ENCODE data around the gene NSG1. TPM values are rescaled to one million over a fixed set of nuclear protein-coding genes. Genes with fewer than 3 reads are reported as not detected.

Gene NSG1
- total and polyA plus RNA-seq, 2 of the 13 experiments (the other 11 are each of a cell fraction or from before 2014, with no cell fraction given), result not detected

- intact Hi-C loops (cut with micrococcal nuclease; ENCODE audit: unreplicated experiment) (no loop called here), in situ Hi-C loops (cut with HindIII; ENCODE audit: extremely low pct_ligation_motif_present, low pct_unique_long_range_greater_than_20kb) (no loop called here)
- Histone ChIP-seq H3K79me2 (ENCODE audit: insufficient read depth, low read length) (peaks cover 2% of the 10 kb centered on the region), H3K4me2 (ENCODE audit: low read depth, low read length) (peak overlapping the region; percentile 26), H2AFZ (ENCODE audit: low read length) (no peak overlapping the region), H3K9ac (ENCODE audit: insufficient read depth, low read depth, low read length) (no peak overlapping the region), H3K9me3 (ENCODE audit: low read length) (no peaks in the 10 kb centered on the region), H3K4me3 (replicated peaks in 1 of 3; ENCODE audit: insufficient read depth in 1 of 3, low read depth in 2 of 3, low read length in 3 of 3) (no peak overlapping the region), H3K27me3 (ENCODE audit: control insufficient read depth in 1 of 2, insufficient read depth in 2 of 2, low read length in 2 of 2) (no peaks in the 10 kb centered on the region), H4K20me1 (ENCODE audit: insufficient read depth, low read length) (no peaks in the 10 kb centered on the region), H3K36me3 (replicated peaks in 1 of 2; ENCODE audit: control insufficient read depth in 1 of 2, insufficient read depth in 2 of 2, low read length in 2 of 2) (peaks cover 6 to 35% of the 10 kb centered on the region in 2 experiments), H3K27ac (ENCODE audit: extremely low read length, insufficient read depth, low read length) (peak overlapping the region; percentile 53), H3K4me1 (ENCODE audit: insufficient read depth, low read length) (peaks cover 37% of the 10 kb centered on the region)
- FAIRE-seq (peak; percentile 62), DNase-seq (ENCODE audit: low spot score) (peak; percentile 80), ATAC-seq (peak; percentile 88)
- ChIA-PET POLR2A (interaction anchor here (1.5 kb wide), 1 partner anchor 24 kb away, joined by 8 read pairs; no protein-coding TSS in a partner anchor), CTCF (ENCODE audit: low intra/inter-chr PET ratio, low total read pairs) (no interaction called here)
- 11% methylated on average over 3 of the region's 3 CpGs for WGBS (ENCODE audit: low lambda C conversion rate)
- BruUV-seq (replicated peaks), result no TSS peak
- peak; percentile 58 for TF ChIP-seq FOSL2 (CRISPR knock-in tag; IDR thresholded peaks at IDR 0.05)
- TF ChIP-seq SMAD9 (CRISPR knock-in tag; IDR thresholded peaks at IDR 0.05), result no peak
- TF ChIP-seq SOX5 (CRISPR knock-in tag; IDR thresholded peaks at IDR 0.05; ENCODE audit: borderline replicate concordance), result peak; percentile 78; the same call in 1 of the 2 replicates
- TF ChIP-seq KAT8 (CRISPR knock-in tag; IDR thresholded peaks at IDR 0.05), result no peak
- TF ChIP-seq FOXK1 (CRISPR knock-in tag; IDR thresholded peaks at IDR 0.05; ENCODE audit: borderline replicate concordance, low read depth), result peak; percentile 65; the same call in 1 of the 2 replicates
- TF ChIP-seq GABPA (IDR thresholded peaks at IDR 0.05; ENCODE audit: low read depth, low read length), result no peak
- TF ChIP-seq GABPA (CRISPR knock-in tag; IDR thresholded peaks at IDR 0.05; ENCODE audit: low read depth), result 0 out of 2 replicates have a peak, but pooled peaks have one; percentile 24
- TF ChIP-seq ZBTB40 (IDR thresholded peaks at IDR 0.05), result peak; percentile 75
- TF ChIP-seq ZBTB40 (CRISPR knock-in tag; IDR thresholded peaks at IDR 0.05), result peak; percentile 99
- TF ChIP-seq ZKSCAN8 (CRISPR knock-in tag; IDR thresholded peaks at IDR 0.05; ENCODE audit: borderline replicate concordance), result peak; percentile 42; the same call in 1 of the 2 replicates
- peak; percentile 50; the same call in 1 of the 2 replicates for TF ChIP-seq ZGPAT (CRISPR knock-in tag; IDR thresholded peaks at IDR 0.05)
- TF ChIP-seq JUN (CRISPR knock-in tag; IDR thresholded peaks at IDR 0.05), result no peak
- TF ChIP-seq HDAC1 (CRISPR knock-in tag; IDR thresholded peaks at IDR 0.05), result peak; percentile 44; the same call in 1 of the 2 replicates
- TF ChIP-seq ZNF773 (CRISPR knock-in tag; IDR thresholded peaks at IDR 0.05; ENCODE audit: borderline replicate concordance), result no peak
- TF ChIP-seq HOMEZ (CRISPR knock-in tag; IDR thresholded peaks at IDR 0.05; ENCODE audit: low read depth), result peak; percentile 42; the same call in 1 of the 2 replicates
Observed at GRCh38 chr4:4462970-4463369, 76.1 kb downstream of the NSG1 start.

Data from HepG2 (cell line).